ENCODE data around the gene USP3. TPM values are rescaled to one million over a fixed set of nuclear protein-coding genes. Genes with fewer than 3 reads are reported as not detected.

Gene USP3
- total RNA-seq, 2 experiments from 2014 or later, result 34.6 to 53.0 TPM

- peaks cover 87% of the 10 kb centered on the region for H3K36me3 ChIP-seq (ENCODE audit: insufficient read depth, low read length)
- BruUV-seq (replicated peaks), result no TSS peak
- intact Hi-C loops (cut with micrococcal nuclease; ENCODE audit: unreplicated experiment), result no loop called here
- peaks cover 12% of the 10 kb centered on the region for H3K4me1 ChIP-seq (ENCODE audit: insufficient read depth, low read length, poor library complexity, severe bottlenecking)
- no peaks in the 10 kb centered on the region for H4K20me1 ChIP-seq (ENCODE audit: insufficient read depth, low read length)
- no peak for DNase-seq (ENCODE audit: low spot score)
- H3K4me3 ChIP-seq (ENCODE audit: low read depth, low read length, poor library complexity, severe bottlenecking), result no peak overlapping the region
- POLR2A ChIA-PET, result no interaction called here
- no peak overlapping the region for H3K27ac ChIP-seq (ENCODE audit: low read depth, low read length, poor library complexity, severe bottlenecking)
- H3K79me2 ChIP-seq (ENCODE audit: insufficient read depth, low read depth, low read length), result no peaks in the 10 kb centered on the region
- no peaks in the 10 kb centered on the region for H3K9me2 ChIP-seq (ENCODE audit: insufficient read depth, low read length)
- CTCF ChIA-PET (ENCODE audit: unreplicated experiment), result no interaction called here
- H3K4me2 ChIP-seq (ENCODE audit: low read length), result no peak overlapping the region
- no peaks in the 10 kb centered on the region for H3K9me3 ChIP-seq (ENCODE audit: low read length)
- H2AFZ ChIP-seq (ENCODE audit: low read length), result no peak overlapping the region
- TF ChIP-seq EZH2phosphoT487 (IDR thresholded peaks at IDR 0.05; ENCODE audit: borderline replicate concordance, low read depth, low read length) (no peak), CTCF (conservative IDR thresholded peaks at IDR 0.05; ENCODE audit: low read length) (no peak)
These were observed 125.8 kb downstream of the USP3 start for GRCh38 chr15:63630036-63630751.

GRCh38 chr15:63633312-63633711 lies 128.9 kb downstream of the USP3 start:
- CTCF ChIA-PET (ENCODE audit: unreplicated experiment), result no interaction called here
- Histone ChIP-seq H3K27ac (ENCODE audit: low read depth, low read length, poor library complexity, severe bottlenecking) (no peak overlapping the region), H3K9me2 (ENCODE audit: insufficient read depth, low read length) (no peaks in the 10 kb centered on the region), H4K20me1 (ENCODE audit: insufficient read depth, low read length) (no peaks in the 10 kb centered on the region), H3K79me2 (ENCODE audit: insufficient read depth, low read depth, low read length) (no peaks in the 10 kb centered on the region), H3K4me3 (ENCODE audit: low read depth, low read length, poor library complexity, severe bottlenecking) (no peak overlapping the region), H3K9me3 (ENCODE audit: low read length) (no peaks in the 10 kb centered on the region), H3K4me2 (ENCODE audit: low read length) (no peak overlapping the region), H3K36me3 (ENCODE audit: insufficient read depth, low read length) (peaks cover 81% of the 10 kb centered on the region), H3K4me1 (ENCODE audit: insufficient read depth, low read length, poor library complexity, severe bottlenecking) (peaks cover 4% of the 10 kb centered on the region), H2AFZ (ENCODE audit: low read length) (no peak overlapping the region)
- no TSS peak for BruUV-seq (replicated peaks)
- DNase-seq (ENCODE audit: low spot score), result no peak
- POLR2A ChIA-PET, result interaction anchor here (1.0 kb wide), 1 partner anchor 46 kb away, joined by 3 read pairs; no protein-coding TSS in a partner anchor
- TF ChIP-seq CTCF (conservative IDR thresholded peaks at IDR 0.05; ENCODE audit: low read length) (no peak), EZH2phosphoT487 (IDR thresholded peaks at IDR 0.05; ENCODE audit: borderline replicate concordance, low read depth, low read length) (no peak)
- intact Hi-C loops (cut with micrococcal nuclease; ENCODE audit: unreplicated experiment), result no loop called here

GRCh38 chr15:63634154-63634553 lies 129.8 kb downstream of the USP3 start:
- Histone ChIP-seq H3K4me3 (ENCODE audit: low read depth, low read length, poor library complexity, severe bottlenecking) (no peak overlapping the region), H3K79me2 (ENCODE audit: insufficient read depth, low read depth, low read length) (no peaks in the 10 kb centered on the region), H3K36me3 (ENCODE audit: insufficient read depth, low read length) (peaks cover 79% of the 10 kb centered on the region), H3K27ac (ENCODE audit: low read depth, low read length, poor library complexity, severe bottlenecking) (no peak overlapping the region), H3K4me1 (ENCODE audit: insufficient read depth, low read length, poor library complexity, severe bottlenecking) (peaks cover 4% of the 10 kb centered on the region), H4K20me1 (ENCODE audit: insufficient read depth, low read length) (no peaks in the 10 kb centered on the region), H2AFZ (ENCODE audit: low read length) (no peak overlapping the region), H3K9me2 (ENCODE audit: insufficient read depth, low read length) (no peaks in the 10 kb centered on the region), H3K9me3 (ENCODE audit: low read length) (no peaks in the 10 kb centered on the region), H3K4me2 (ENCODE audit: low read length) (no peak overlapping the region)
- POLR2A ChIA-PET, result interaction anchor here (0.7 kb wide), 1 partner anchor 1392 kb away, joined by 3 read pairs; no protein-coding TSS in a partner anchor
- intact Hi-C loops (cut with micrococcal nuclease; ENCODE audit: unreplicated experiment), result no loop called here
- no TSS peak for BruUV-seq (replicated peaks)
- CTCF ChIA-PET (ENCODE audit: unreplicated experiment), result interaction anchor here (0.5 kb wide), 1 partner anchor 167 kb away, joined by 4 read pairs; no protein-coding TSS in a partner anchor
- DNase-seq (ENCODE audit: low spot score), result no peak
- TF ChIP-seq EZH2phosphoT487 (IDR thresholded peaks at IDR 0.05; ENCODE audit: borderline replicate concordance, low read depth, low read length) (no peak), CTCF (conservative IDR thresholded peaks at IDR 0.05; ENCODE audit: low read length) (no peak)
